CD4-positive, alpha-beta T cell treated with Interleukin-4 for 4 hours (primary cell): Measurements from ENCODE around the gene MED27.

Experiments used
- DNase-seq: peaks from one replicate; pipeline ENCODE4 v3.0.0-alpha.2; 2020

Gene MED27

DNA sequence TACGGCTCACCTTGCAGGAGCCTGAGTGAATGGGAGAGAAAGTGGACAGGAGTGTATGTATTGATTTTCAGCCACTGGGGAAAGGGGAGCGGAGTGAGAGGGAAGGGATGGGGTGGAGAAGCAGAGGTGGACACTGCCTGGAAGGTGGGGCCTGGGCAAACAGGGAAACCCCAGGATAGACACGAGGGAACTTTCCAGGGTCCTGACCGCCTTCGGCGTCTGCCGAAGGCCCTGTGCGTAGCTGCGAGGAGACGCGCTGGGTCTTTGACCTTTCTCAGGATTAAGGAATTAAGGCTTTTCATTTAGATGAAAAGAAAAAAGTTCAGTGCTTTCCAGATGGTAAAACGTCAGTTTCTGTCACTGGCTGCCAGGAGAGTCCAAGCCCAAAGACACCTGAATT, 205.2 kb downstream of the MED27 start:
- no peak for DNase-seq

GRCh38 chr9:131873891-131874440, 205.7 kb downstream of the MED27 start:
- no peak for DNase-seq

GRCh38 chr9:131873335-131873734, 206.3 kb downstream of the MED27 start:
- DNase-seq = no peak

- DNase-seq = no peak
These were observed 207.0 kb downstream of the MED27 start for GRCh38 chr9:131872702-131873101.

GRCh38 chr9:131872006-131872405, 207.7 kb downstream of the MED27 start:
- no peak for DNase-seq

DNA sequence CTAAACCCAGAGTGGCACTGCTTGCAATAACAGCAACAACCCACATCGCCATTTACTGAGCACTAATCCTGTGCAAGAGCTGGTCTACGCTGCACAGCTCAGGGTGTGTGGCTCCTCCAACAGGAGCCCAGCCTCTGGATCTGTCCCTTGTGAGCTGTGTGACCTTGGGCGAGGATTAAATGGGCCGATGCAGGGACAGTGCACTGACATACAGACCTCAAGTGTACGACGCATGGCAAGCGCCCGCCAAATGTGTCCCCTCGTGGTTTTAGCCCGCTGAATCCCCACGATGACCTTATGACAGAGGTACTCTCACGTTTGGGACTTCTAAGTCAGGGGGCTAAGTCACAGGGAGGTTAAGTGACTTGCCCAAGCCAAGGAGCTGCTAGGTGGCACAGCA, 209.5 kb downstream of the MED27 start:
- no peak for DNase-seq

GRCh38 chr9:131869348-131869747, 210.3 kb downstream of the MED27 start:
- no peak for DNase-seq

DNA sequence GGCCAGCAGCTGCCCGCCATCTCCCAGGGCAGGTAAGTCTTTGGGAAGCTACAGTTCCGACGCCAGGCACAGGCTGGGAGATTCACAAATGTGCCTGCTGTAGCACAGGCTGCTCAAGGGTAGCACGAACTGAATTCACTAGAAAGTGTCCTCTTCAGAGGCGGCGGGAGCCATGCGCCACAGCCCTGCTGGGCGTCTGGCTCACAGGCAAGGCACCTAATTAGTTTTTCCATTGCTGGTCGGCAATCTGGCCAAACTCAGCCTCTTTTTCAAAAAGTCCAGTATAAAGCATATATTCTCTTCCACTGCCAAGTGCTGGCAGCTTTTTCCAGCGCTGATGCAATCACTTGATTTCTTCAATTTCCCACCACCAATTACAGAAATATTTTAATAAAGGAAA, 210.9 kb downstream of the MED27 start:
- DNase-seq = no peak

DNA sequence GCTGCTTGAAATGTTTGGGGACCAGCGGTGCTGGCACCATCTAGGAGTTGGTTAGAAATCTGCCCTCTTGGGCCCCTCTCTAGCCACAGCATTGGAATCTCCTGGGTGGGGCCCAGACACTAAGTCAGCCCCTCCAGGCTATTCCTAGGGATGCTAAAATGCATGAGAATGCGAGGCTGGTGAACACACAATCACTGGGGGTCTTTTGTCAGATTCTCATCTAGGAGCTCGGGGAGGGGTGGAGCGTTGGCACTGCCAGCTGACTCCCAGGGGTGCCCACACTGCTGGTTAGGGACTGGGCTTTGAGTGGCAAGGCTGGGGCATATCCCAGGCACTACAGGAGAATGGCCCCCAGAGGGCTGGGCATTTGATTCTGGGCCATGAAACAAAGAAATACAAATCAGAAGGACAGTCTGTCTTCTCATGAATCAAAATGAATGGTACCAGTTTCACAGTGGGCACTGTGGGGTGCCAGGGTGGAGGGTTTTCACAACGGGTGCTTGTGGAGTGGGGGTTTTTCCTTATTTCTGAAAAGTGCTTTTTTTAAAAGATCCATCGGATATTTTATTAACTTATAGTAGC, 212.0 kb downstream of the MED27 start:
- DNase-seq = no peak

- DNase-seq = no peak
These were observed 214.0 kb downstream of the MED27 start for GRCh38 chr9:131865446-131866195.

DNA sequence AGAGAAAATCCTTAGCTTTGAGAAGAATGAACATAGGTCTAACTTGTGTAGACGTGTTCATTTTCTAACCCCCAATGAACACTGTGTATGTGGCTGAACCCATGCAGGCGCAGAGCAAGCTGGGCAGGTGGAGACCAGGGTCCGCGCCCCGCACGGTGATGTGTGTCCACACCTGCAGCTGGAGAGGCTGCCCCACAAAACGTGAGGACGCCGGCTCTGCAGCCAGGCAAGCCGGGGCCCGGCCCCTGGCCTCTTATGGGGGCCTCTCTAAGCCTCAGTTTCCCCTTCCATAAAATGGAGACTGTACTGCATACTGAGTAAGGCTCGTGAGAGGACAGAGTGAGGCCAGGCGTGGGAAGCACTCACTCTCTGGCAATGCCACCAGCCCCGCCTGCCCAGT, 215.1 kb downstream of the MED27 start:
- DNase-seq = no peak

- no peak for DNase-seq
These were observed 216.3 kb downstream of the MED27 start for GRCh38 chr9:131863306-131863896.

- DNase-seq = no peak
These were observed 217.4 kb downstream of the MED27 start for GRCh38 chr9:131862261-131862660.

DNA sequence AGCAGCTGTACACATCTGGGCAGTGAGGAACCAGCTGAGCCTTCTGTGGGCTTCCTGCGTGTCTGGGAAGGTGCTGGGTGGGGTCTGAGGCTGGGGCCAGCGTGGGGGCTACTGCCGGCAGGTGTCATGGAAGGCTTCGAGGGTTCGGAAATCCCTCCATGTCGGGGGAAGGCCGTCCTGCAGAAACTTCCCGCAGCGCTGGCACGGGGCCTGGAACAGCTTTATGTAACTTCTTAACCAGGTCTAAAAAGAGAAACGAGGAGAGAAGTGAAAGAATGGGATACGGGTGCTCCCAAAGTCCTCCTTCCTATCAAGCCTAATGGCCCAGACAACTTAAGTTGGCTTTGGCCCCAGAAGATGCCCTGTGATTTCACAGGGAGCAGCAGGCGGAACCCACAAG, 219.2 kb downstream of the MED27 start:
- DNase-seq = no peak

- DNase-seq = no peak
These were observed 221.5 kb downstream of the MED27 start for GRCh38 chr9:131858147-131858546.

DNA sequence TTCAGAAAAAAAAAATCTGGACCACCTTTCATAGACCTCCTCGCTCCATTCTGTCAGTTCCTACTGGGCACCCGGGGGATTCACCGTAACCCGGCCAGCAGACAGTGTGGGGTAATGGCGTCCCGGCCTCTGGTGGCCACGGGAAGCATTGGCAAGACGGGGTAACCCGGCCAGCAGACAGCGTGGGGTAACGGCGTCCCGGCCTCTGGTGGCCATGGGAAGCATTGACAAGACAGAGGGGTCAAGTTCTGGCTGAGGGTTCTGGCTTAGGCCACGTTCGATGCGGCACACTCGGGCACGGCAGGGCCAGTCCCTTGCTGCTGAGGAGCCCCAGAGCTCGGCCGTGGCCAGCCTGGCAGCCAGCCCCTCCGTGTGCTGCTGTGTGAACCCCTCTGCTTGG, 223.6 kb downstream of the MED27 start:
- no peak for DNase-seq

DNA sequence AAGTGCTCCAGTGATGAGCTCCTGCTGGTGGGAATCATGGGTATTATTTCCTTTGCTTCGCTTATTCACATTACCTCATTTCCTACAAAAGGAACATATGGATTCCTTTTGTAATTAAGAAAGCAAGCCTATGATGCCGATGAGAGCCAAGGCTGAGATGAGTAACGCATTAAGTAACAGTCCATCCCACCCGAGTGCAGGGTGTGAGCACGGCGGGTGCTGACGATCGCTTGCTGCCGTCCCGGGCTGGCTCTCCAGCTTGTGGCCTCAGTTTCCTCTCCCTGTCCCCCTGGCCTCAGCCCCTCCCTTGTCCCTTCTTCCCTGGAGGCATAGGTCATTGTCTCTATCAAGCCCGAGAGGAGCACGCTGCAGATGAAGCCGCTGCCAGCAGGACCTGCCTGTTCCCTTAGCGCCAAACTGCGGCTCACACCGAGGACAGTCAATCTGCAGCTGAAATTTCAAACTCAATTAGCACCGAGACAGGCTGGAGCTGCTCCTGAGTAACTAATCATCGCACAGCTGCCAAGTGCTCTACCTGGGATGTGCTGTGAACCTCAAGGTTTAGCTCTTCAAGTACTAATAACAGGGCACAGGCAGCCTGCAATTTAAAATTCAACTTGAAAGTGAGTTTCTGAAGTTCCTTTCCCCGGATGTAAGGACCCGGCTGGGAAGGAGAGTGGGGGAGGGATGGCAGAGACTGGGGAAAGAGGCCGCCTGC, 224.6 kb downstream of the MED27 start:
- no peak for DNase-seq

- no peak for DNase-seq
These were observed 225.3 kb downstream of the MED27 start for GRCh38 chr9:131854334-131854733.

GRCh38 chr9:131853434-131853833, 226.2 kb downstream of the MED27 start:
- DNase-seq = no peak

GRCh38 chr9:131851414-131851813, 228.3 kb downstream of the MED27 start:
- no peak for DNase-seq

- no peak for DNase-seq
These were observed 230.3 kb downstream of the MED27 start for GRCh38 chr9:131849391-131849790.

DNA sequence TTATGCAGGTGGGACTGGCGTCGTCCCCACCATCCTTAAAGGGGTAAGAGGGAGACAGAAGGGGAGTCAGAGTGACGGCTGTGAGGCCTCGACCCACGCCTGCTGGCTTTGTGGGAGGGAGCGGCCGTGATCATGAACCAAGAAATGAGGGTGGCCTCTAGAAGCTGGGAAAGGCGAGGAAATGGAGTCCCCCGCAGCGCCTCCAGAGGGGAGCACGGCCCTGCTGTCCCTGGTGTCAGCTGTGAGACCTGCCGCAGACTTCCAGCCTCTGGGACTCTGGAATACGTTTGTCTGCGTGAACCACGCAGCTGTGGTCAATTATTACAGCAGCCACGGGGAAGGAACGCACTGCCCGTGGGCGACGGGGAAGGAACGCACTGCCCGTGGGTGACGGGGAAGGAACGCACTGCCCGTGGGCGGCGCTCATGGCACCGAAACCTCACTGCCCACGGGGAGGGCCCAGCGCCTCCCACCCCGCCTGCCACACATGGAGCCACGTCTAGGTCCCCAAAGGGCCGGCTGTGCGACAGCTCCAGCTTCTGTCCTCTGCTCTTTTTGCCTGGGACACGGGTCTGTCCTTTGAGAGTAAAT, 231.0 kb downstream of the MED27 start:
- DNase-seq = no peak
